IMR-90 (cell line): Measurements from ENCODE around the gene CASS4. TPM values are rescaled to one million over a fixed set of nuclear protein-coding genes. Genes with fewer than 3 reads are reported as not detected.

Experiments
- ATAC-seq: fragments of 200-7000 bp; cut with Tn5 transposase; 2 replicates; pipeline ENCODE4 v1.9.1; 2020; ENCODE audit warnings: low read depth, mild to moderate bottlenecking, moderate library complexity
- BruUV-seq: library from RNA; stranded (reverse); fragments of 400-500 nt; replicated peaks from 2 replicates; lab custom pipeline; 2021; lab: Mats Ljungman, UMichigan
- CTCF ChIA-PET: fragments of 300-600 bp; formaldehyde crosslinking; extraction: SDS; loops from one replicate; lab custom pipeline; 2021; ENCODE audit warnings: antibody characterized with exemption; lab: Yijun Ruan, JAX
- POLR2A ChIA-PET: fragments of 300-600 bp; sonication (Branson Sonifier 250); formaldehyde crosslinking; loops from one replicate; lab custom pipeline; 2022; ENCODE audit warnings: antibody characterized with exemption; ENCODE audit not compliant: unreplicated experiment; lab: Charles Lee
- DNase-seq: peaks from one replicate; pipeline ENCODE4 v3.0.0; 2013
- H2AFZ ChIP-seq: replicated peaks from 2 replicates; pipeline ENCODE3; 2013; ENCODE audit warnings: low read length, mild to moderate bottlenecking; ENCODE audit not compliant: poor library complexity
- H2AK5ac ChIP-seq: 2 replicates; pipeline ENCODE4 v1.6.1; 2013; ENCODE audit warnings: low read depth, low read length, inconsistent platforms
- H2AK9ac ChIP-seq: replicated peaks from 2 replicates; pipeline ENCODE3; 2013; ENCODE audit warnings: mild to moderate bottlenecking, low read depth, low read length, moderate library complexity; ENCODE audit not compliant: poor library complexity
- H2BK120ac ChIP-seq: 2 replicates; pipeline ENCODE4 v1.6.1; 2013; ENCODE audit warnings: low read depth, low read length, inconsistent platforms
- H2BK15ac ChIP-seq: 3 replicates; pipeline ENCODE4 v1.6.1; 2013; ENCODE audit warnings: low read depth, low read length, inconsistent platforms
- H2BK20ac ChIP-seq: 2 replicates; pipeline ENCODE4 v1.6.1; 2013; ENCODE audit warnings: low read depth, mild to moderate bottlenecking, inconsistent platforms, low read length, moderate library complexity
- H2BK5ac ChIP-seq: 2 replicates; pipeline ENCODE4 v1.6.1; 2013; ENCODE audit warnings: mild to moderate bottlenecking, low read depth, low read length, inconsistent platforms; ENCODE audit not compliant: poor library complexity, severe bottlenecking
- H3K14ac ChIP-seq: replicated peaks from 2 replicates; pipeline ENCODE4 v1.6.1; 2013; ENCODE audit warnings: low read depth, low read length, inconsistent platforms
- H3K18ac ChIP-seq: 2 replicates; pipeline ENCODE4 v1.6.1; 2013; ENCODE audit warnings: low read depth, low read length, control low read depth
- H3K23ac ChIP-seq: 2 replicates; pipeline ENCODE4 v1.6.1; 2013; ENCODE audit warnings: low read depth, low read length, inconsistent platforms
- H3K27ac ChIP-seq: 2 replicates; pipeline ENCODE4 v1.5.1; 2013; ENCODE audit warnings: mild to moderate bottlenecking, control low read depth, low read length; ENCODE audit not compliant: insufficient read depth
- H3K27me3 ChIP-seq: 2 replicates; pipeline ENCODE4 v1.6.1; 2013; ENCODE audit warnings: low read length; ENCODE audit not compliant: control insufficient read depth, insufficient read depth
- H3K36me3 ChIP-seq: 2 replicates; pipeline ENCODE4 v1.6.1; 2013; ENCODE audit warnings: low read length, mixed read lengths; ENCODE audit not compliant: control insufficient read depth, insufficient read depth
- H3K4ac ChIP-seq: 2 replicates; pipeline ENCODE4 v1.6.1; 2013; ENCODE audit warnings: low read depth, low read length, inconsistent platforms
- H3K4me1 ChIP-seq: 2 replicates; pipeline ENCODE4 v1.6.1; 2013; ENCODE audit warnings: low read length, mixed read lengths; ENCODE audit not compliant: control insufficient read depth, insufficient read depth
- H3K4me2 ChIP-seq: 2 replicates; pipeline ENCODE4 v1.6.1; 2013; ENCODE audit warnings: low read depth, mild to moderate bottlenecking, control low read depth, low read length, moderate library complexity
- H3K4me3 ChIP-seq: 2 replicates; pipeline ENCODE4 v1.5.1; 2013; ENCODE audit warnings: low read depth, mild to moderate bottlenecking, control low read depth, low read length, moderate library complexity; ENCODE audit not compliant: insufficient read depth
- H3K56ac ChIP-seq: 2 replicates; pipeline ENCODE4 v1.6.1; 2013; ENCODE audit warnings: low read length, inconsistent platforms; ENCODE audit not compliant: insufficient read depth; ENCODE audit errors: extremely low read depth
- H3K79me1 ChIP-seq, 2 experiments: 2 replicates each; pipeline ENCODE4 v1.6.1; 2013; ENCODE audit warnings: low read length in 2 of 2, inconsistent platforms in 1 of 2, low read depth in 1 of 2
- H3K9ac ChIP-seq: 2 replicates; pipeline ENCODE4 v1.6.1; 2013; ENCODE audit warnings: low read depth, low read length, control low read depth
- H3K9me1 ChIP-seq: 2 replicates; pipeline ENCODE4 v1.6.1; 2013; ENCODE audit warnings: low read length, inconsistent platforms; ENCODE audit not compliant: insufficient read depth
- H3K9me3 ChIP-seq: 2 replicates; pipeline ENCODE4 v1.6.1; 2013; ENCODE audit warnings: low read length; ENCODE audit not compliant: control insufficient read depth, insufficient read depth
- H4K20me1 ChIP-seq: 2 replicates; pipeline ENCODE4 v1.6.1; 2013; ENCODE audit warnings: low read length, inconsistent platforms; ENCODE audit not compliant: insufficient read depth
- H4K5ac ChIP-seq: 2 replicates; pipeline ENCODE4 v1.6.1; 2013; ENCODE audit warnings: mild to moderate bottlenecking, low read depth, low read length, control low read depth
- H4K8ac ChIP-seq, 2 experiments: 2 replicates each; pipeline ENCODE4 v1.6.1; 2013; ENCODE audit warnings: low read depth in 2 of 2, low read length in 2 of 2, control low read depth in 1 of 2, inconsistent platforms in 1 of 2
- H4K91ac ChIP-seq: 2 replicates; pipeline ENCODE4 v1.6.1; 2013; ENCODE audit warnings: low read depth, low read length, inconsistent platforms; ENCODE audit not compliant: insufficient read depth
- POLR2A ChIP-seq: IDR thresholded peaks from 2 replicates; pipeline ENCODE4 v1.6.1; 2012; ENCODE audit warnings: mild to moderate bottlenecking, low read depth, low read length
- RFX5 ChIP-seq: IDR thresholded peaks from 2 replicates; pipeline ENCODE4 v1.8.0; 2012; ENCODE audit warnings: low read depth, mild to moderate bottlenecking, low read length, moderate library complexity
- WGBS, 2 experiments: methylation state at CpG; one replicate each; pipeline versions ENCODE4 v1.1.5 to v1.1.7; 2013; ENCODE audit warnings: missing lambda C conversion rate in 2 of 2; ENCODE audit not compliant: insufficient read length in 1 of 2; ENCODE audit errors: extremely low coverage in 2 of 2; 5-methylcytosine and 5-hydroxymethylcytosine counted together
- dilution Hi-C: fragments of 300-500 bp; cut with HindIII; formaldehyde crosslinking; loops from one replicate; pipeline ENCODE4 v1.14.3; 2018; ENCODE audit warnings: low sequenced_read_pairs; ENCODE audit not compliant: unreplicated experiment
- in situ Hi-C: fragments of 300-500 bp; cut with MboI; formaldehyde crosslinking; loops from 3 replicates; pipeline ENCODE4 v1.14.3; 2019; ENCODE audit warnings: low sequenced_read_pairs, inconsistent platforms, mixed read lengths
- intact Hi-C: fragments of 100-400 bp; cut with micrococcal nuclease; formaldehyde crosslinking; loops from 2 replicates; pipeline ENCODE4 v1.10.0; 2022
- polyA plus RNA-seq, 3 experiments: library from polyadenylated mRNA; depleted of rRNA; stranded (reverse); fragments of >200 nt; gene quantifications; 2 replicates each; pipeline ENCODE4 v1.2.3, GENCODE V29; 2012; ENCODE audit warnings: low replicate concordance in 1 of 3
- total RNA-seq: library from RNA; depleted of rRNA; stranded (reverse); fragments of >200 nt; gene quantifications from 2 replicates; pipeline ENCODE4 v1.2.3, GENCODE V29; 2012
- TF ChIP-seq, protein P1 (sequence below): fragments of 150-350 bp; IDR thresholded peaks from 2 replicates; pipeline ENCODE4 v1.6.1; 2016; ENCODE audit warnings: low read depth, mild to moderate bottlenecking, low read length, moderate library complexity, borderline replicate concordance

Gene CASS4
- total and polyA plus RNA-seq, 2 of the 4 experiments (the other 2 are of a cell fraction): 25.8 to 26.5 TPM

DNA sequence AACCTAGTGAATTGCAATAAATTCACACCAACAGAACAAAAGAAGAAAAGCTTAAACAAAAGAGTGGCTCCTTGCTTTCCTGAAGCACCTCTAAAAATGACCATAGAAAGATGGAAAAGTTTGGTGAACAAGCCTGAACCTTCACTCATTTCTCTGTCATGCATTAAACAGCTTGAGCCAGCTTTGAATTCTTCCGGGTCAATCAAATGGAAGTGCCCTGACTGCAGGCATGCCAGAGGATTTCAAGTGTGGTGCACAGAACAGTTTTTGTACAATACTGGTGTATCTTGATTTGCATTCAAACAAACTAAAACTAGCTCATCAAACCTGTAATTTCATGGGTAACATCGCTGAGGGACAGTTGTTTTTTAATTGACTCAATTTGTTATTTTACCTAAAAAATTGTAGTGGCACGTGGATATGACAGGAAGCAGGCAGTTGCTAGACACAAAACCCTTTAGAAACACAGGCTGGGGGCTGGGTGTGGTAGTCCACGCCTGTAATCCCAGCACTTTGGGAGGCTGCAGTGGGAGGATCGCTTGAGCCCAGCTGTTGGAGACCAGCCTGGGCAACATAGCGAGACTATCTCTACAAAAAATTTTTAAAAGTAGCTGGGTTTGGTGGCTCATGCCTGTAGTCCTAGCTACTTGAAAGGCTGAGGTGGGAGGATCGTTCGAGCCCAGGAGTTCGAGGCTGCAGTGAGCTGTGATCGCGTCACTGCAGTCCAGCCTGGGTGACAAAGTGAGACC lies 9.1 kb downstream of the CASS4 start:
- DNase-seq: no peak
- Histone ChIP-seq H3K9ac (no peak overlapping the region), H2BK20ac (peak overlapping the region; percentile 99), H3K18ac (peak overlapping the region; percentile 30), H2BK15ac (peak overlapping the region; percentile 94; the same call in 2 of the 3 replicates), H4K5ac (peak overlapping the region; percentile 83; the same call in 1 of the 2 replicates), H3K4ac (peak overlapping the region; percentile 97), H3K23ac (peak overlapping the region; percentile 75; the same call in 1 of the 2 replicates), H2BK5ac (peak overlapping the region; percentile 93), H3K4me2 (no peak overlapping the region), H3K27me3 (no peaks in the 10 kb centered on the region), H2AK5ac (peak overlapping the region; percentile 97), H3K27ac (peak overlapping the region; percentile 56), H3K79me1 (peaks cover 35 to 72% of the 10 kb centered on the region in 2 experiments), H4K91ac (peak overlapping the region; percentile 80), H3K4me3 (no peak overlapping the region), H3K9me1 (peaks cover 33% of the 10 kb centered on the region), H3K4me1 (peaks cover 39% of the 10 kb centered on the region), H4K20me1 (no peaks in the 10 kb centered on the region), H4K8ac (peak overlapping the region; percentile 83 to 87), H2BK120ac (peak overlapping the region; percentile 99), H2AK9ac (peak overlapping the region; percentile 55), H3K9me3 (no peaks in the 10 kb centered on the region), H3K14ac (peak overlapping the region; percentile 74), H3K56ac (peak overlapping the region; percentile 24; the same call in 1 of the 2 replicates), H2AFZ (no peak overlapping the region), H3K36me3 (peaks cover 31% of the 10 kb centered on the region)
- intact Hi-C loops: no loop called here
- CTCF ChIA-PET: no interaction called here
- dilution Hi-C loops: no loop called here
- POLR2A ChIA-PET: interaction anchor here (0.7 to 1.0 kb wide), 2 partner anchors 9 to 29 kb away, joined by 3 read pairs; partner anchors contain the start of genes AURKA, CASS4 and CSTF1
- WGBS, 2 experiments: 100% methylated on average over 2 of the region's 11 CpGs; no CpG with 5 or more reads in 1 of the 2 experiments
- BruUV-seq: no TSS peak
- no peak for ATAC-seq
- no peak for TF ChIP-seq RFX5
- TF ChIP-seq, protein P1, sequence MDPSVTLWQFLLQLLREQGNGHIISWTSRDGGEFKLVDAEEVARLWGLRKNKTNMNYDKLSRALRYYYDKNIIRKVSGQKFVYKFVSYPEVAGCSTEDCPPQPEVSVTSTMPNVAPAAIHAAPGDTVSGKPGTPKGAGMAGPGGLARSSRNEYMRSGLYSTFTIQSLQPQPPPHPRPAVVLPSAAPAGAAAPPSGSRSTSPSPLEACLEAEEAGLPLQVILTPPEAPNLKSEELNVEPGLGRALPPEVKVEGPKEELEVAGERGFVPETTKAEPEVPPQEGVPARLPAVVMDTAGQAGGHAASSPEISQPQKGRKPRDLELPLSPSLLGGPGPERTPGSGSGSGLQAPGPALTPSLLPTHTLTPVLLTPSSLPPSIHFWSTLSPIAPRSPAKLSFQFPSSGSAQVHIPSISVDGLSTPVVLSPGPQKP: no peak
- no peak for TF ChIP-seq POLR2A
- in situ Hi-C loops: no loop called here
